GM23248 (cell line): ENCODE data around the gene KIF27. TPM values are rescaled to one million over a fixed set of nuclear protein-coding genes. Genes with fewer than 3 reads are reported as not detected.
"Not testable (repeated sequence)": the region's sequence is repeated elsewhere in the genome, so short reads cannot be mapped to it uniquely, and the experiment has no call there.

Experiments
- DNase-seq: peaks from one replicate; pipeline ENCODE4 v3.0.0-alpha.2; 2015
- H2AFZ ChIP-seq: fragments of 200-600 bp; sonication (generic); 2 replicates; pipeline ENCODE4 v1.6.1; 2016; ENCODE audit warnings: antibody characterized with exemption
- H3F3A ChIP-seq: fragments of 200-600 bp; sonication (generic); 2 replicates; pipeline ENCODE4 v1.6.1; 2016; ENCODE audit warnings: mild to moderate bottlenecking, antibody characterized with exemption, mixed run types; ENCODE audit not compliant: insufficient read depth
- H3K27ac ChIP-seq: fragments of 200-600 bp; sonication (generic); 2 replicates; pipeline ENCODE4 v1.5.1; 2016; ENCODE audit warnings: mild to moderate bottlenecking
- H3K27me3 ChIP-seq: fragments of 200-600 bp; sonication (generic); replicated peaks from 2 replicates; pipeline ENCODE4 v1.6.1; 2016; ENCODE audit warnings: mild to moderate bottlenecking; ENCODE audit not compliant: insufficient read depth
- H3K36me3 ChIP-seq: fragments of 200-600 bp; sonication (generic); 2 replicates; pipeline ENCODE4 v1.6.1; 2016; ENCODE audit warnings: low read depth, mild to moderate bottlenecking
- H3K4me1 ChIP-seq: fragments of 200-600 bp; sonication (generic); 2 replicates; pipeline ENCODE4 v1.6.1; 2016; ENCODE audit warnings: mild to moderate bottlenecking; ENCODE audit not compliant: insufficient read depth
- H3K4me2 ChIP-seq: fragments of 200-600 bp; sonication (generic); one replicate; pipeline ENCODE4 v1.6.1; 2016; ENCODE audit warnings: mild to moderate bottlenecking; ENCODE audit not compliant: unreplicated experiment
- H3K4me3 ChIP-seq: fragments of 200-600 bp; sonication (generic); 2 replicates; pipeline ENCODE4 v1.5.1; 2016; ENCODE audit warnings: mild to moderate bottlenecking
- H3K79me2 ChIP-seq: fragments of 200-600 bp; sonication (generic); 2 replicates; pipeline ENCODE4 v1.6.1; 2016; ENCODE audit warnings: mild to moderate bottlenecking; ENCODE audit not compliant: insufficient read depth
- H3K9ac ChIP-seq: fragments of 200-600 bp; sonication (generic); 2 replicates; pipeline ENCODE4 v1.6.1; 2016; ENCODE audit warnings: mild to moderate bottlenecking
- H3K9me2 ChIP-seq: fragments of 200-600 bp; sonication (generic); 2 replicates; pipeline ENCODE4 v1.6.1; 2016; ENCODE audit warnings: mixed run types, mild to moderate bottlenecking, moderate library complexity; ENCODE audit not compliant: insufficient read depth
- H3K9me3 ChIP-seq: fragments of 200-600 bp; sonication (generic); one replicate; pipeline ENCODE4 v1.6.1; 2017; ENCODE audit warnings: low read depth
- H4K20me1 ChIP-seq: fragments of 200-600 bp; sonication (generic); 2 replicates; pipeline ENCODE4 v1.6.0; 2016; ENCODE audit not compliant: insufficient read depth
- WGBS, 2 experiments: methylation state at CpG; one replicate each; pipeline ENCODE4 v1.1.6; 2015 to 2017; ENCODE audit warnings: low lambda C conversion rate in 2 of 2, low coverage in 1 of 2; ENCODE audit errors: missing lambda C conversion rate in 2 of 2; 5-methylcytosine and 5-hydroxymethylcytosine counted together
- in situ Hi-C: fragments of 300-500 bp; cut with MboI; formaldehyde crosslinking; loops from 2 replicates; pipeline ENCODE4 v1.15.0; 2020
- polyA plus RNA-seq: library from polyadenylated mRNA; unstranded; fragments of >200 nt; fragmentation: Nextera tagmentation; extraction: Ambion mirVana; gene quantifications from 2 replicates; pipeline ENCODE4 v1.2.1, GENCODE V29; 2016
- total RNA-seq: library from RNA; depleted of rRNA; stranded (reverse); fragments of >200 nt; shearing (Covaris generic); gene quantifications from 2 replicates; pipeline ENCODE4 v1.2.3, GENCODE V29; 2014

Gene KIF27
- total and polyA plus RNA-seq, 2 experiments from 2014 or later: 1.6 to 2.5 TPM

- H3K9me2 ChIP-seq, H4K20me1 ChIP-seq, H3K4me2 ChIP-seq, H3K9me3 ChIP-seq, H3F3A ChIP-seq, H3K36me3 ChIP-seq, H3K27me3 ChIP-seq, DNase-seq, H3K4me3 ChIP-seq, H3K79me2 ChIP-seq, H2AFZ ChIP-seq, H3K27ac ChIP-seq, H3K4me1 ChIP-seq, H3K9ac ChIP-seq: not testable (repeated sequence)
- WGBS, 2 experiments: 93 to 98% methylated on average over 8 of the region's 8 CpGs
- in situ Hi-C loops: loop anchor here (25.0 kb wide), 1 partner anchor 412 kb away; no protein-coding TSS in a partner anchor
Observed at GRCh38 chr9:83849895-83850294, 71.3 kb downstream of the KIF27 start.

DNA sequence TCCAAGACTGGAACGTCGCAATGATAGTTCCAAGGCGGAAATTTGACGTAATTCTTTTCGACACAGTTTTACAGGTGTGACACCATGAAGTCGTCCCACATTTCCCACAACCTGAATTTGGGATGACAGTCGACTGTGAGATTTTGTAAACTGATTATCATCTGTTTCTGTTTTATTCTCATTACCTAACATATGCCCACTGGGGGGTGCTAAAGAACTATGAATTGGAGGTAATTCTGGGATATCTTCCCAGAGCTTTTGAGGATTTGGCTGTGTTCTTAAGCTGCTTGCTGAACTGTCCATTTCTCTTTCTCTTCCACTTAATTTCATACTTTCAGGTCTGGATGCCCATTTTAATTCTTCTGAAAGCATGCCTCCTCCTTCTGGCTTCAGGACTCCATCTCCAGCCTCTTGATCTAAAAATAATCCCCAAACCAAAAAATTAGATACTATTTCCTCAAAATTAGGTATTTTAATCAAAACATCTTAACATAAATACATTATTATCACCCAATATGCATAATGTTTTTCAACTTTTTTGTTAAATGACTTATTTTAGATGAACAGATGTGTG, 84.1 kb downstream of the KIF27 start:
- H3F3A ChIP-seq, DNase-seq, H3K4me2 ChIP-seq, H3K27me3 ChIP-seq, H3K9ac ChIP-seq, H3K4me1 ChIP-seq, H3K36me3 ChIP-seq, H3K4me3 ChIP-seq, H4K20me1 ChIP-seq, H3K79me2 ChIP-seq, H3K27ac ChIP-seq, H2AFZ ChIP-seq, H3K9me3 ChIP-seq, H3K9me2 ChIP-seq: not testable (repeated sequence)
- 58 to 59% methylated on average over 7 of the region's 7 CpGs for WGBS, 2 experiments
- in situ Hi-C loops: loop anchor here (25.0 kb wide), 1 partner anchor 425 kb away; no protein-coding TSS in a partner anchor

GRCh38 chr9:83830426-83831071, 90.7 kb downstream of the KIF27 start:
- H3K4me1 ChIP-seq, H4K20me1 ChIP-seq, H3K36me3 ChIP-seq, H3F3A ChIP-seq, H3K9ac ChIP-seq, H3K27ac ChIP-seq, H3K4me2 ChIP-seq, H3K9me3 ChIP-seq, H3K79me2 ChIP-seq, H3K9me2 ChIP-seq, H3K4me3 ChIP-seq, H3K27me3 ChIP-seq, H2AFZ ChIP-seq, DNase-seq: not testable (repeated sequence)
- in situ Hi-C loops: loop anchor here (25.0 kb wide), 1 partner anchor 432 kb away; no protein-coding TSS in a partner anchor
- WGBS, 2 experiments: 56 to 61% methylated on average over 5 of the region's 5 CpGs

GRCh38 chr9:83824986-83825623, 96.1 kb downstream of the KIF27 start:
- H3F3A ChIP-seq, H3K79me2 ChIP-seq, H3K9ac ChIP-seq, H3K9me2 ChIP-seq, H3K27me3 ChIP-seq, H3K4me1 ChIP-seq, H4K20me1 ChIP-seq, H3K9me3 ChIP-seq, H3K36me3 ChIP-seq, H3K4me3 ChIP-seq, H3K27ac ChIP-seq: not testable (repeated sequence)
- Histone ChIP-seq H3K4me2 (peak overlapping the region; percentile 24), H2AFZ (peak overlapping the region; percentile 62)
- WGBS, 2 experiments: 25 to 27% methylated on average over 3 of the region's 3 CpGs
- DNase-seq: peak; percentile 70
- in situ Hi-C loops: loop anchor here (25.0 kb wide), 1 partner anchor 437 kb away; no protein-coding TSS in a partner anchor

- H3K79me2 ChIP-seq, H3F3A ChIP-seq, H3K36me3 ChIP-seq, H3K9me2 ChIP-seq, in situ Hi-C loops, H4K20me1 ChIP-seq, H3K4me1 ChIP-seq, H3K27ac ChIP-seq, H3K9me3 ChIP-seq, H3K27me3 ChIP-seq: not testable (repeated sequence)
- Histone ChIP-seq H3K9ac (peak within 1 kb of the TSS; percentile 39; the same call in 1 of the 2 replicates), H2AFZ (peak within 1 kb of the TSS; percentile 72), H3K4me3 (peak within 1 kb of the TSS; percentile 72), H3K4me2 (peak within 1 kb of the TSS; percentile 50)
- WGBS, 2 experiments: 3 to 12% methylated on average over 19 to 71 of the region's 103 CpGs
- peak; percentile 65 for DNase-seq
Observed at GRCh38 chr9:83817356-83818278, 103.6 kb downstream of the KIF27 start, which contains the start of gene GKAP1. TSS of gene GKAP1 (minus strand) at chr9:83817769. CDS start at chr9:83806517, 11,252 bp downstream.

DNA sequence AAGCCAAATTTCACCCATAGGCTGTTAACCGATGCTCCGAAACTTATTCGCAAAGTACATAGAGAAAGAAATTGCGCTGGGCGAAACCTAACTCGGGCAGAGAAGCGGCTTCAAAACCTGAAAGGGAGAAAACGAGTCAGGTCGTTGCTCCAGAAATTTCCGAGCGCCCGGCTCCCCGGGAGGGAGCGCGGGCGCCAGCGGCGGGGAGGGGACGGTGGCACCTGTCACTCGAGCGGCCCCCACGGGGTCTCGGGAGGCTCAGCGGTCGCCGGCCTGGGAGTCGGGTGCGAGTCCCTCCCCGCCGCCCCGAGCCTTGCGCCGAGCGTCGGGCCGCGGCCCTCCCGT, 104.2 kb downstream of the KIF27 start:
- H3K9me2 ChIP-seq, H3K9me3 ChIP-seq, in situ Hi-C loops, H3K79me2 ChIP-seq, H3K27ac ChIP-seq, H3K4me1 ChIP-seq, H3F3A ChIP-seq, H4K20me1 ChIP-seq, H3K36me3 ChIP-seq, H3K27me3 ChIP-seq: not testable (repeated sequence)
- Histone ChIP-seq H3K4me3 (peak overlapping the region; percentile 72), H2AFZ (peak overlapping the region; percentile 72), H3K4me2 (peak overlapping the region; percentile 50), H3K9ac (peak overlapping the region; percentile 39; the same call in 1 of the 2 replicates)
- DNase-seq: peak; percentile 31
- WGBS, 2 experiments: 3 to 7% methylated on average over 14 to 31 of the region's 38 CpGs

DNA sequence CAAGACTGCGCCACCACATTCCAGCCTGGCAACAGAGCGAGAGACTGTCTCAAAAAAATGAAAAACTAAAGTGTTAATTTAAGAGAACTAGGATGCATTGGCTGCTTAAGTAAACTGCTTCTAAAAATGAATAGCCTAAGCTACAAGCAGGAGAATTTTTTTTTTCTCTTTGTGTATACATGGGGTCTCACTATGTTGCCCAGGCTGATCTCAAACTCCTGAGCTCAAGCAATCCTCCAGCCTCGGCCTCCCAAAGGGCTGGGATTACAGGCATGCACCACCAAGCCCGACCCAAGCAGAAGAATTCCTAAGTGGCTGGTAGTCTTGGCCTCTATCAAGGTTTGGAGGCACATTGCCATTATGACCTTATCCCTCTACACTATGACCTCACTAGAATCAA, 106.1 kb downstream of the KIF27 start:
- H3K4me2 ChIP-seq: not testable (repeated sequence)
- 91 to 92% methylated on average over 4 of the region's 4 CpGs for WGBS, 2 experiments

More for the DNA sequence above, 106.1 kb downstream of the KIF27 start:
- DNase-seq, H3K9me3 ChIP-seq, H3K4me3 ChIP-seq, H3K36me3 ChIP-seq, H3F3A ChIP-seq, H3K4me1 ChIP-seq, H3K27me3 ChIP-seq, H2AFZ ChIP-seq, H3K9ac ChIP-seq, in situ Hi-C loops, H3K27ac ChIP-seq, H3K79me2 ChIP-seq, H3K9me2 ChIP-seq, H4K20me1 ChIP-seq: not testable (repeated sequence)
